Measurements from ENCODE around the gene MET. TPM values are rescaled to one million over a fixed set of nuclear protein-coding genes. Genes with fewer than 3 reads are reported as not detected.

Gene MET
- total RNA-seq, result 158 and 161 TPM in 2 replicates

- peak; percentile 60 for DNase-seq (ENCODE audit: low read depth)
- H3K36me3 ChIP-seq (ENCODE audit: control insufficient read depth, insufficient read depth, low read length), result no peaks in the 10 kb centered on the region
- H3K4me3 ChIP-seq (ENCODE audit: low read depth, low read length), result peak within 1 kb of the TSS; percentile 95
- peak; percentile 75 for TF ChIP-seq CTCF (IDR thresholded peaks at IDR 0.05; ENCODE audit: insufficient read depth, low read length, poor library complexity, severe bottlenecking)
- H3K27me3 ChIP-seq (ENCODE audit: control insufficient read depth, insufficient read depth, low read length), result no peaks in the 10 kb centered on the region
Observed at GRCh38 chr7:116671681-116672595, at the start of gene MET. Gene MET, plus strand, starts transcription at chr7:116672196. Its CDS starts 26,889 bp downstream, at chr7:116699085.

- TF ChIP-seq CTCF (IDR thresholded peaks at IDR 0.05; ENCODE audit: insufficient read depth, low read length, poor library complexity, severe bottlenecking), result no peak
- H3K27me3 ChIP-seq (ENCODE audit: control insufficient read depth, insufficient read depth, low read length), result no peaks in the 10 kb centered on the region
- no peak overlapping the region for H3K4me3 ChIP-seq (ENCODE audit: low read depth, low read length)
Observed at GRCh38 chr7:116626886-116627285, 45.1 kb upstream of the MET start.

GRCh38 chr7:116629051-116629463 lies 42.9 kb upstream of the MET start:
- Histone ChIP-seq H3K27me3 (ENCODE audit: control insufficient read depth, insufficient read depth, low read length) (no peaks in the 10 kb centered on the region), H3K4me3 (ENCODE audit: low read depth, low read length) (no peak overlapping the region), H3K36me3 (ENCODE audit: control insufficient read depth, insufficient read depth, low read length) (no peaks in the 10 kb centered on the region)
- DNase-seq (ENCODE audit: low read depth), result peak; percentile 75
- no peak for TF ChIP-seq CTCF (IDR thresholded peaks at IDR 0.05; ENCODE audit: insufficient read depth, low read length, poor library complexity, severe bottlenecking)

More at GRCh38 chr7:116626886-116627285, 45.1 kb upstream of the MET start:
- no peaks in the 10 kb centered on the region for H3K36me3 ChIP-seq (ENCODE audit: control insufficient read depth, insufficient read depth, low read length)
- no peak for DNase-seq (ENCODE audit: low read depth)

- TF ChIP-seq CTCF (IDR thresholded peaks at IDR 0.05; ENCODE audit: insufficient read depth, low read length, poor library complexity, severe bottlenecking), result no peak
- no peak for DNase-seq (ENCODE audit: low read depth)
- no peaks in the 10 kb centered on the region for H3K36me3 ChIP-seq (ENCODE audit: control insufficient read depth, insufficient read depth, low read length)
- no peak overlapping the region for H3K4me3 ChIP-seq (ENCODE audit: low read depth, low read length)
- no peaks in the 10 kb centered on the region for H3K27me3 ChIP-seq (ENCODE audit: control insufficient read depth, insufficient read depth, low read length)
Observed at GRCh38 chr7:116630357-116630756, 41.6 kb upstream of the MET start.

- H3K4me3 ChIP-seq (ENCODE audit: low read depth, low read length), result no peak overlapping the region
- TF ChIP-seq CTCF (IDR thresholded peaks at IDR 0.05; ENCODE audit: insufficient read depth, low read length, poor library complexity, severe bottlenecking), result no peak
- H3K27me3 ChIP-seq (ENCODE audit: control insufficient read depth, insufficient read depth, low read length), result no peaks in the 10 kb centered on the region
- no peaks in the 10 kb centered on the region for H3K36me3 ChIP-seq (ENCODE audit: control insufficient read depth, insufficient read depth, low read length)
- DNase-seq (ENCODE audit: low read depth), result peak; percentile 95
Observed at GRCh38 chr7:116630932-116631671, 40.9 kb upstream of the MET start.
